Tibial nerve (tissue), 4 donors: ENCODE data around the gene LMF2. TPM values are rescaled to one million over a fixed set of nuclear protein-coding genes. Genes with fewer than 3 reads are reported as not detected.

Source experiments
- DNase-seq, 2 donors: peaks; one replicate each; pipeline ENCODE4 v3.0.0-alpha.2; 2019; ENCODE audit warnings: low spot score in 2 of 2
- H3K27ac ChIP-seq, 4 donors: fragments of 200-600 bp; sonication (generic) in 3 of 4; one replicate each; pipeline ENCODE4 v1.5.1; 2017 to 2019; ENCODE audit warnings: mild to moderate bottlenecking in 1 of 4
- H3K27me3 ChIP-seq, 2 donors: fragments of 200-600 bp; sonication (generic) in 1 of 2; one replicate each; pipeline versions ENCODE4 v1.5.1 to v1.6.0; 2017 to 2019
- H3K36me3 ChIP-seq, 3 donors: fragments of 200-600 bp; sonication (generic); one replicate each; pipeline ENCODE4 v1.5.1; 2018 to 2019
- H3K4me1 ChIP-seq, 4 donors: fragments of 200-600 bp; sonication (generic) in 3 of 4; one replicate each; pipeline ENCODE4 v1.5.1; 2017 to 2019
- H3K4me3 ChIP-seq, 4 donors: fragments of 200-600 bp; sonication (generic) in 3 of 4; one replicate each; pipeline ENCODE4 v1.5.1; 2017 to 2019; ENCODE audit warnings: mild to moderate bottlenecking in 1 of 4, moderate library complexity in 1 of 4
- H3K9me3 ChIP-seq, 4 donors: fragments of 200-600 bp; sonication (generic) in 3 of 4; one replicate each; pipeline ENCODE4 v1.5.1; 2017 to 2019
- EP300 ChIP-seq, 2 donors: sonication (generic); formaldehyde crosslinking; IDR thresholded peaks; one replicate each; pipeline ENCODE4 v1.6.1; 2017; ENCODE audit warnings: antibody characterized with exemption in 2 of 2, mild to moderate bottlenecking in 1 of 2
- POLR2A ChIP-seq, 2 donors: fragments of 450-650 bp; IDR thresholded peaks; one replicate each; pipeline ENCODE4 v1.6.1; 2017; ENCODE audit warnings: antibody characterized with exemption in 2 of 2, mild to moderate bottlenecking in 2 of 2, moderate library complexity in 2 of 2
- WGBS, 2 donors: methylation state at CpG; one replicate each; pipeline ENCODE4 v1.1.5; 2018; 5-methylcytosine and 5-hydroxymethylcytosine counted together
- total RNA-seq, 4 donors: library from RNA; depleted of rRNA; stranded (reverse); fragments of >200 nt; gene quantifications; one replicate each; pipeline ENCODE4 v1.1.0, GENCODE V29; 2016
- TF ChIP-seq, protein P1 (sequence below), 5 experiments: fragments of 200-600 bp in 3 of 5; fragments of 450-650 bp in 2 of 5; sonication (generic) in 3 of 5; IDR thresholded peaks; one replicate each; pipeline ENCODE4 v1.5.1; 2016 to 2019; ENCODE audit warnings: antibody characterized with exemption in 5 of 5, mild to moderate bottlenecking in 3 of 5, moderate library complexity in 2 of 5

Gene LMF2
- total RNA-seq, 4 donors from 2014 or later: 53.7 to 85.2 (median 58.1) TPM

DNA sequence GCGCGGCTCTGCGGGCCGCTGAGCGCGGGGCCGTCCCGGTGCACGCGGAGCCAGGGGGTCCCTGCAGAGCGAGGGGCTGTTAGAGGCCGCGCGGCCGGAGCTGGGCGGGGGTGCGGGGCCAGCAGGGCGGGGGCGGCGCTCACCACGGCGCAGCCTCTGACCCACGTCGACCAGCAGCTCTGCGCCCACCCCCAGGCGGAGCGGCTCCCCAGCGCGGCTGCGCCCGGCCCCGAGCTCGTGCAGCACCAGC is 18.3 kb upstream of the LMF2 start:
- peaks cover 0 to 13% of the 10 kb centered on the region in 2 donors for H3K27me3 ChIP-seq
- WGBS, 2 donors: 0 to 3% methylated on average over 6 to 18 of the region's 33 CpGs
- peaks cover 0 to 63% (median 28%) of the 10 kb centered on the region in 4 donors for H3K4me1 ChIP-seq

GRCh38 chr22:50525104-50525857 is 17.8 kb upstream of the LMF2 start, which contains the start of gene SCO2:
Gene SCO2 (minus strand): TSS chr22:50525598. CDS start chr22:50524411, 1,187 bp downstream.
- peak; percentile 90 to 94 for DNase-seq

More for the DNA sequence above, 18.3 kb upstream of the LMF2 start:
- DNase-seq: no peak
- peak overlapping the region; percentile 50 to 93 (median 91) for H3K4me3 ChIP-seq
- TF ChIP-seq, protein P1, sequence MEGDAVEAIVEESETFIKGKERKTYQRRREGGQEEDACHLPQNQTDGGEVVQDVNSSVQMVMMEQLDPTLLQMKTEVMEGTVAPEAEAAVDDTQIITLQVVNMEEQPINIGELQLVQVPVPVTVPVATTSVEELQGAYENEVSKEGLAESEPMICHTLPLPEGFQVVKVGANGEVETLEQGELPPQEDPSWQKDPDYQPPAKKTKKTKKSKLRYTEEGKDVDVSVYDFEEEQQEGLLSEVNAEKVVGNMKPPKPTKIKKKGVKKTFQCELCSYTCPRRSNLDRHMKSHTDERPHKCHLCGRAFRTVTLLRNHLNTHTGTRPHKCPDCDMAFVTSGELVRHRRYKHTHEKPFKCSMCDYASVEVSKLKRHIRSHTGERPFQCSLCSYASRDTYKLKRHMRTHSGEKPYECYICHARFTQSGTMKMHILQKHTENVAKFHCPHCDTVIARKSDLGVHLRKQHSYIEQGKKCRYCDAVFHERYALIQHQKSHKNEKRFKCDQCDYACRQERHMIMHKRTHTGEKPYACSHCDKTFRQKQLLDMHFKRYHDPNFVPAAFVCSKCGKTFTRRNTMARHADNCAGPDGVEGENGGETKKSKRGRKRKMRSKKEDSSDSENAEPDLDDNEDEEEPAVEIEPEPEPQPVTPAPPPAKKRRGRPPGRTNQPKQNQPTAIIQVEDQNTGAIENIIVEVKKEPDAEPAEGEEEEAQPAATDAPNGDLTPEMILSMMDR (IDR thresholded peaks at IDR 0.05): peak in 2 of 5 experiments; percentile 54 to 56
- no peak for TF ChIP-seq EP300 (IDR thresholded peaks at IDR 0.05)
- H3K36me3 ChIP-seq: peaks cover 0 to 34% (median 21%) of the 10 kb centered on the region in 3 donors
- no peaks in the 10 kb centered on the region for H3K9me3 ChIP-seq
- peak overlapping the region; percentile 72 to 95 (median 91) for H3K27ac ChIP-seq

DNA sequence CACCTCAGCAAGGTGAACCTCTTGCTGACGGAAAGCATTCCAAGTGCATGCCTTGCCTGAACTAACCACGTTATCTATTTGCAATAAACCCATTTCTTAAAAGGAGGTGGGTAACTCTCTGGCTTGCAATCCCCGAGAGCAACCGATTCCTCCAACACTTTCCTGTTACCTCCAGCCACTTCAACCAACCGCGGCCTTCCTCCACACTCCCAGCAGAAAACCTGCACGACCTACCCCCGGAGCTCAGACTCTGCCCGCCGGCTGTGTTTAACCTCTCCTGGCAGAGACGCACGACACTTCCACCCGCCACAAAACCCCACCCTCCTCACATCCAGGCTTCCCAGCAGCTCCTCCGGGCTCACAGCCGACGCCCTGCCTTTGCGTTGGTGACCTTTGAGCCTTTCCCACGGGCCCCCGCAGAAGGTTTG is 17.2 kb upstream of the LMF2 start:
- peaks cover 0 to 45% (median 21%) of the 10 kb centered on the region in 3 donors for H3K36me3 ChIP-seq
- no peak for DNase-seq
- TF ChIP-seq POLR2A (IDR thresholded peaks at IDR 0.05): no peak
- peaks cover 0 to 52% (median 21%) of the 10 kb centered on the region in 4 donors for H3K4me1 ChIP-seq
- WGBS, 2 donors: 9 to 10% methylated on average over 19 of the region's 19 CpGs
- peaks cover 0 to 5% of the 10 kb centered on the region in 2 donors for H3K27me3 ChIP-seq
- peak overlapping the region; percentile 12 to 95 (median 91) for H3K27ac ChIP-seq
- H3K4me3 ChIP-seq: peak overlapping the region; percentile 50 to 93 (median 91)
- no peaks in the 10 kb centered on the region for H3K9me3 ChIP-seq

More at GRCh38 chr22:50525104-50525857, 17.8 kb upstream of the LMF2 start, which contains the start of gene SCO2:
- peak within 1 kb of the TSS; percentile 72 to 95 (median 91) for H3K27ac ChIP-seq
- H3K9me3 ChIP-seq: no peaks in the 10 kb centered on the region
- H3K4me3 ChIP-seq: peak within 1 kb of the TSS; percentile 50 to 93 (median 91)
- H3K36me3 ChIP-seq: peaks cover 0 to 39% (median 21%) of the 10 kb centered on the region in 3 donors
- peak; percentile 28 to 76 for TF ChIP-seq POLR2A (IDR thresholded peaks at IDR 0.05)
- TF ChIP-seq, protein P1 (IDR thresholded peaks at IDR 0.05): peak in 3 of 5 experiments; percentile 52 to 68 (median 54)
- TF ChIP-seq EP300 (IDR thresholded peaks at IDR 0.05): peak; percentile 88 to 93
- 0% methylated on average over 31 to 62 of the region's 84 CpGs for WGBS, 2 donors
- H3K27me3 ChIP-seq: peaks cover 0 to 8% of the 10 kb centered on the region in 2 donors
- peaks cover 0 to 57% (median 23%) of the 10 kb centered on the region in 4 donors for H3K4me1 ChIP-seq

- peaks cover 0 to 45% (median 19%) of the 10 kb centered on the region in 4 donors for H3K4me1 ChIP-seq
- peak overlapping the region in 3 of 4 donors; percentile 90 to 93 (median 92) for H3K4me3 ChIP-seq
- H3K9me3 ChIP-seq: no peaks in the 10 kb centered on the region
- peak overlapping the region in 1 of 4 donors; percentile 90 for H3K27ac ChIP-seq
- H3K36me3 ChIP-seq: peaks cover 0 to 51% (median 25%) of the 10 kb centered on the region in 3 donors
- H3K27me3 ChIP-seq: no peaks in the 10 kb centered on the region
- TF ChIP-seq, protein P1 (IDR thresholded peaks at IDR 0.05): no peak
- TF ChIP-seq POLR2A (IDR thresholded peaks at IDR 0.05) (no peak), EP300 (IDR thresholded peaks at IDR 0.05) (no peak)
- no peak for DNase-seq
- 77 to 79% methylated on average over 12 to 15 of the region's 25 CpGs for WGBS, 2 donors
Measured at GRCh38 chr22:50523806-50524675, 16.5 kb upstream of the LMF2 start.

DNA sequence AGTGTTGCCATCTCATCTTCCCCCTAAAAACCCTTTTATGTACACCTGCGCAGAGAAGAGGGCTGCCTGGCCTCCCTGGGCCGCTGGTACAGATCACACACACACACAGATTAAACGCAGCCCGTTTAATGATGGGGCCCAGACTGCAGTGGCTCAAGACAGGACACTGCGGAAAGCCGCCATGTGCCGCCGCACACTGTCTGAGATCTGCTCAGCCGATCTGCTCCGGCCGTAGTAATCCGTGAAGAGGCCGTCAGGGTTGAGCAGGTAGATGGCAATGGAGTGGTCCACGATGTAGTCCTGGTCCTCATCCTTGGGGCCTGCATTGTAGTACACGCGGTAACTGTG is 15.9 kb upstream of the LMF2 start:
- Histone ChIP-seq H3K27ac (no peak overlapping the region), H3K4me3 (no peak overlapping the region), H3K36me3 (peaks cover 0 to 57% (median 31%) of the 10 kb centered on the region in 3 donors), H3K4me1 (peaks cover 0 to 39% (median 19%) of the 10 kb centered on the region in 4 donors), H3K27me3 (no peaks in the 10 kb centered on the region), H3K9me3 (no peaks in the 10 kb centered on the region)
- DNase-seq: no peak
- no peak for TF ChIP-seq EP300 (IDR thresholded peaks at IDR 0.05)
- TF ChIP-seq, protein P1 (IDR thresholded peaks at IDR 0.05): no peak
- no peak for TF ChIP-seq POLR2A (IDR thresholded peaks at IDR 0.05)
- WGBS, 2 donors: 96 to 97% methylated on average over 9 to 14 of the region's 16 CpGs
